DOHH2 (cell line): Measurements from ENCODE around the gene TBXA2R.
"Not testable (repeated sequence)": the region's sequence is repeated elsewhere in the genome, so short reads cannot be mapped to it uniquely, and the experiment has no call there.

ENCODE experiments used
- H3F3A ChIP-seq: fragments of 200-600 bp; sonication (generic), shearing (Covaris generic); 2 replicates; pipeline ENCODE4 v1.6.0; 2016; ENCODE audit warnings: antibody characterized with exemption, mild to moderate bottlenecking; ENCODE audit not compliant: control insufficient read depth, insufficient read depth
- H3K27ac ChIP-seq: fragments of 200-600 bp; sonication (generic); 2 replicates; pipeline ENCODE4 v1.5.1; 2014; ENCODE audit warnings: low read depth, mild to moderate bottlenecking, low read length, moderate library complexity
- H3K27me3 ChIP-seq: fragments of 200-600 bp; sonication (generic); 2 replicates; pipeline ENCODE4 v1.6.1; 2014; ENCODE audit warnings: mild to moderate bottlenecking, low read length, mixed read lengths; ENCODE audit not compliant: control insufficient read depth
- H3K36me3 ChIP-seq: fragments of 200-600 bp; sonication (generic); 2 replicates; pipeline ENCODE4 v1.6.1; 2014; ENCODE audit warnings: mild to moderate bottlenecking, low read length, moderate library complexity, mixed read lengths; ENCODE audit not compliant: control insufficient read depth
- H3K4me1 ChIP-seq: fragments of 200-600 bp; sonication (generic); 2 replicates; pipeline ENCODE4 v1.6.1; 2014; ENCODE audit warnings: mild to moderate bottlenecking, low read length, mixed read lengths; ENCODE audit not compliant: control insufficient read depth
- H3K4me2 ChIP-seq: fragments of 200-600 bp; sonication (generic); 2 replicates; pipeline ENCODE4 v1.6.0; 2014; ENCODE audit warnings: mild to moderate bottlenecking, low read length, moderate library complexity
- H3K4me3 ChIP-seq: fragments of 200-600 bp; sonication (generic); 2 replicates; pipeline ENCODE4 v1.5.1; 2014; ENCODE audit warnings: mild to moderate bottlenecking, low read length, mixed read lengths
- H3K79me2 ChIP-seq: fragments of 200-600 bp; sonication (generic); 2 replicates; pipeline ENCODE4 v1.6.1; 2014; ENCODE audit warnings: mild to moderate bottlenecking, low read length, mixed read lengths; ENCODE audit not compliant: control insufficient read depth
- H3K9me2 ChIP-seq: fragments of 200-600 bp; sonication (generic); replicated peaks from 2 replicates; pipeline ENCODE4 v1.6.1; 2014; ENCODE audit warnings: mild to moderate bottlenecking, low read length, mixed read lengths; ENCODE audit not compliant: control insufficient read depth
- H3K9me3 ChIP-seq: fragments of 200-600 bp; sonication (generic); 2 replicates; pipeline ENCODE4 v1.6.1; 2014; ENCODE audit warnings: antibody characterized with exemption, low read length, mixed read lengths; ENCODE audit not compliant: control insufficient read depth, insufficient read depth
- H4K20me1 ChIP-seq: fragments of 200-600 bp; sonication (generic); 2 replicates; pipeline ENCODE4 v1.6.0; 2014; ENCODE audit warnings: low read depth, mild to moderate bottlenecking, antibody characterized with exemption, low read length, moderate library complexity; ENCODE audit not compliant: control insufficient read depth, insufficient read depth
- CTCF ChIP-seq: fragments of 200-600 bp; sonication (generic); IDR thresholded peaks from one replicate; pipeline ENCODE4 v1.5.1; 2014; ENCODE audit warnings: antibody characterized with exemption, mild to moderate bottlenecking, low read depth, low read length; ENCODE audit not compliant: poor library complexity, severe bottlenecking
- EZH2phosphoT487 ChIP-seq: fragments of 200-600 bp; sonication (generic); IDR thresholded peaks from 2 replicates; pipeline ENCODE4 v1.6.1; 2017; ENCODE audit warnings: borderline replicate concordance, mild to moderate bottlenecking, antibody characterized with exemption, low read length, moderate library complexity, mixed read lengths

TBXA2R gene

GRCh38 chr19:3651684-3652083, 45.0 kb upstream of the TBXA2R start:
- H3K4me2 ChIP-seq: no peak overlapping the region
- H3K9me3 ChIP-seq: no peaks in the 10 kb centered on the region
- no peaks in the 10 kb centered on the region for H3K36me3 ChIP-seq
- H3K9me2 ChIP-seq: no peaks in the 10 kb centered on the region
- H3K79me2 ChIP-seq: no peaks in the 10 kb centered on the region
- H4K20me1 ChIP-seq: no peaks in the 10 kb centered on the region
- peaks cover 12% of the 10 kb centered on the region for H3K4me1 ChIP-seq
- no peak overlapping the region for H3K27ac ChIP-seq
- no peaks in the 10 kb centered on the region for H3F3A ChIP-seq
- TF ChIP-seq EZH2phosphoT487 (no peak), CTCF (no peak)
- H3K27me3 ChIP-seq: no peaks in the 10 kb centered on the region
- no peak overlapping the region for H3K4me3 ChIP-seq

- Histone ChIP-seq H3K4me2 (no peak overlapping the region), H3F3A (no peaks in the 10 kb centered on the region), H3K9me2 (no peaks in the 10 kb centered on the region), H3K9me3 (no peaks in the 10 kb centered on the region), H4K20me1 (no peaks in the 10 kb centered on the region), H3K27ac (no peak overlapping the region), H3K27me3 (no peaks in the 10 kb centered on the region), H3K4me1 (no peaks in the 10 kb centered on the region), H3K79me2 (no peaks in the 10 kb centered on the region), H3K4me3 (no peak overlapping the region), H3K36me3 (no peaks in the 10 kb centered on the region)
- TF ChIP-seq EZH2phosphoT487 (no peak), CTCF (no peak)
Observed at GRCh38 chr19:3649888-3650287, 43.2 kb upstream of the TBXA2R start.

- Histone ChIP-seq H3K27me3 (no peaks in the 10 kb centered on the region), H4K20me1 (no peaks in the 10 kb centered on the region), H3K4me2 (no peak overlapping the region), H3K27ac (no peak overlapping the region), H3K9me2 (no peaks in the 10 kb centered on the region), H3K79me2 (no peaks in the 10 kb centered on the region), H3K4me1 (no peaks in the 10 kb centered on the region), H3K9me3 (no peaks in the 10 kb centered on the region), H3F3A (no peaks in the 10 kb centered on the region), H3K36me3 (no peaks in the 10 kb centered on the region), H3K4me3 (no peak overlapping the region)
- TF ChIP-seq CTCF: no peak
- no peak for TF ChIP-seq EZH2phosphoT487
Observed at GRCh38 chr19:3648037-3648905, 41.6 kb upstream of the TBXA2R start.

- not testable (repeated sequence) for H3K27me3 ChIP-seq, H3F3A ChIP-seq, H3K9me3 ChIP-seq, H3K79me2 ChIP-seq, H3K4me1 ChIP-seq, H3K27ac ChIP-seq, H3K9me2 ChIP-seq, H3K36me3 ChIP-seq, H4K20me1 ChIP-seq, H3K4me2 ChIP-seq, H3K4me3 ChIP-seq
Observed at GRCh38 chr19:3647102-3647501, 40.4 kb upstream of the TBXA2R start.
